ENCODE measurements around the gene MFSD8. TPM values are rescaled to one million over a fixed set of nuclear protein-coding genes. Genes with fewer than 3 reads are reported as not detected.

The MFSD8 gene
- total and polyA plus RNA-seq, 2 of the 4 experiments (the other 2 are of a cell fraction), result 8.8 to 36.7 TPM

GRCh38 chr4:127985989-127986388, 21.0 kb upstream of the MFSD8 start:
- no peak overlapping the region for H2AFZ ChIP-seq (replicated peaks; ENCODE audit: low read length, poor library complexity)
- in situ Hi-C loops (cut with MboI; ENCODE audit: low sequenced_read_pairs), result no loop called here

More at GRCh38 chr4:127985989-127986388, 21.0 kb upstream of the MFSD8 start:
- CTCF ChIA-PET, result interaction anchor here (0.6 kb wide), 1 partner anchor 101 kb away, joined by 4 read pairs; no protein-coding TSS in a partner anchor
- Histone ChIP-seq H3K4me1 (ENCODE audit: control insufficient read depth, insufficient read depth, low read length) (no peaks in the 10 kb centered on the region), H2AK9ac (replicated peaks; ENCODE audit: low read depth, low read length, poor library complexity) (no peak overlapping the region), H3K4me3 (ENCODE audit: insufficient read depth, low read depth, low read length) (no peak overlapping the region), H3K27me3 (ENCODE audit: control insufficient read depth, insufficient read depth, low read length) (no peaks in the 10 kb centered on the region), H2BK20ac (ENCODE audit: low read depth, low read length) (no peak overlapping the region), H2AK5ac (ENCODE audit: low read depth, low read length) (no peak overlapping the region), H4K20me1 (ENCODE audit: insufficient read depth, low read length) (no peaks in the 10 kb centered on the region), H3K56ac (ENCODE audit: extremely low read depth, insufficient read depth, low read length) (no peak overlapping the region), H3K23ac (ENCODE audit: low read depth, low read length) (no peak overlapping the region), H3K79me1 (ENCODE audit: low read depth in 1 of 2, low read length in 2 of 2) (no peaks in the 10 kb centered on the region; a peak in 1 of 4 replicates), H3K9ac (ENCODE audit: low read depth, low read length) (no peak overlapping the region), H3K14ac (replicated peaks; ENCODE audit: low read depth, low read length) (no peak overlapping the region), H3K36me3 (ENCODE audit: control insufficient read depth, insufficient read depth, low read length) (peaks cover 3% of the 10 kb centered on the region; the same call in 1 of the 2 replicates), H3K4ac (ENCODE audit: low read depth, low read length) (no peak overlapping the region), H4K8ac (ENCODE audit: low read depth in 2 of 2, low read length in 2 of 2) (no peak overlapping the region), H2BK120ac (ENCODE audit: low read depth, low read length) (no peak overlapping the region), H3K27ac (ENCODE audit: insufficient read depth, low read length) (no peak overlapping the region), H2BK5ac (ENCODE audit: low read depth, low read length, poor library complexity, severe bottlenecking) (no peak overlapping the region), H3K4me2 (ENCODE audit: low read depth, low read length) (no peak overlapping the region), H2BK15ac (ENCODE audit: low read depth, low read length) (no peak overlapping the region), H4K91ac (ENCODE audit: insufficient read depth, low read depth, low read length) (no peak overlapping the region), H3K9me3 (ENCODE audit: control insufficient read depth, insufficient read depth, low read length) (no peaks in the 10 kb centered on the region), H3K18ac (ENCODE audit: low read depth, low read length) (no peak overlapping the region), H4K5ac (ENCODE audit: low read depth, low read length) (no peak overlapping the region), H3K9me1 (ENCODE audit: insufficient read depth, low read length) (no peaks in the 10 kb centered on the region)
- no peak for DNase-seq
- ATAC-seq (ENCODE audit: low read depth), result no peak
- dilution Hi-C loops (cut with HindIII; ENCODE audit: low sequenced_read_pairs, unreplicated experiment) (no loop called here), intact Hi-C loops (cut with micrococcal nuclease) (no loop called here)
- TF ChIP-seq CTCF (conservative IDR thresholded peaks at IDR 0.05; ENCODE audit: low read depth, low read length) (no peak), MXI1 (IDR thresholded peaks at IDR 0.05; ENCODE audit: borderline replicate concordance, low read depth, low read length) (no peak), BHLHE40 (IDR thresholded peaks at IDR 0.05; ENCODE audit: low read depth, low read length) (no peak), POLR2A (IDR thresholded peaks at IDR 0.05; ENCODE audit: low read depth, low read length) (no peak), MAFK (IDR thresholded peaks at IDR 0.05; ENCODE audit: low read depth, low read length) (no peak), RAD21 (IDR thresholded peaks at IDR 0.05; ENCODE audit: low read length) (no peak), FOS (IDR thresholded peaks at IDR 0.05; ENCODE audit: low read depth, low read length) (no peak), SMC3 (IDR thresholded peaks at IDR 0.05; ENCODE audit: low read depth, low read length) (no peak), CHD1 (IDR thresholded peaks at IDR 0.05; ENCODE audit: low read depth, low read length) (no peak), NFE2L2 (IDR thresholded peaks at IDR 0.05; ENCODE audit: low read depth, low read length) (no peak), MAZ (IDR thresholded peaks at IDR 0.05; ENCODE audit: borderline replicate concordance, low read depth, low read length) (no peak), RFX5 (IDR thresholded peaks at IDR 0.05; ENCODE audit: low read depth, low read length) (no peak), CEBPB (IDR thresholded peaks at IDR 0.05; ENCODE audit: low read depth, low read length) (no peak), RCOR1 (IDR thresholded peaks at IDR 0.05; ENCODE audit: insufficient replicate concordance, low read length) (no peak)
- TF ChIP-seq, protein P1, sequence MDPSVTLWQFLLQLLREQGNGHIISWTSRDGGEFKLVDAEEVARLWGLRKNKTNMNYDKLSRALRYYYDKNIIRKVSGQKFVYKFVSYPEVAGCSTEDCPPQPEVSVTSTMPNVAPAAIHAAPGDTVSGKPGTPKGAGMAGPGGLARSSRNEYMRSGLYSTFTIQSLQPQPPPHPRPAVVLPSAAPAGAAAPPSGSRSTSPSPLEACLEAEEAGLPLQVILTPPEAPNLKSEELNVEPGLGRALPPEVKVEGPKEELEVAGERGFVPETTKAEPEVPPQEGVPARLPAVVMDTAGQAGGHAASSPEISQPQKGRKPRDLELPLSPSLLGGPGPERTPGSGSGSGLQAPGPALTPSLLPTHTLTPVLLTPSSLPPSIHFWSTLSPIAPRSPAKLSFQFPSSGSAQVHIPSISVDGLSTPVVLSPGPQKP (IDR thresholded peaks at IDR 0.05; ENCODE audit: borderline replicate concordance, low read depth, low read length), result no peak
- TF ChIP-seq, protein P2, sequence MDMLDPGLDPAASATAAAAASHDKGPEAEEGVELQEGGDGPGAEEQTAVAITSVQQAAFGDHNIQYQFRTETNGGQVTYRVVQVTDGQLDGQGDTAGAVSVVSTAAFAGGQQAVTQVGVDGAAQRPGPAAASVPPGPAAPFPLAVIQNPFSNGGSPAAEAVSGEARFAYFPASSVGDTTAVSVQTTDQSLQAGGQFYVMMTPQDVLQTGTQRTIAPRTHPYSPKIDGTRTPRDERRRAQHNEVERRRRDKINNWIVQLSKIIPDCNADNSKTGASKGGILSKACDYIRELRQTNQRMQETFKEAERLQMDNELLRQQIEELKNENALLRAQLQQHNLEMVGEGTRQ (IDR thresholded peaks at IDR 0.05; ENCODE audit: low read depth, low read length), result no peak
- BruUV-seq (replicated peaks), result no TSS peak
- no CpG with 5 or more reads among the region's 1 CpG for WGBS, 2 experiments (ENCODE audit: extremely low coverage in 2 of 2, insufficient read length in 1 of 2)
- POLR2A ChIA-PET (ENCODE audit: unreplicated experiment), result interaction anchor here (0.6 kb wide), 1 partner anchor 70 kb away, joined by 3 read pairs; no protein-coding TSS in a partner anchor

Data from IMR-90 (cell line).